ENCODE data around the gene C1QBP.
A peak's percentile ranks its signal among the peaks of the same experiment; 100 is the strongest.
"Not testable (repeated sequence)": the region's sequence is repeated elsewhere in the genome, so short reads cannot be mapped to it uniquely, and the experiment has no call there.

C1QBP gene

GRCh38 chr17:5467416-5467815 lies 28.5 kb upstream of the C1QBP start:
- Histone ChIP-seq H3K4me1 (ENCODE audit: control insufficient read depth, insufficient read depth, low read length) (peaks cover 14% of the 10 kb centered on the region), H3K36me3 (ENCODE audit: control insufficient read depth, insufficient read depth, low read length) (peaks cover 23% of the 10 kb centered on the region), H3K4me3 (ENCODE audit: low read depth, low read length) (peak overlapping the region; percentile 83), H3K9me3 (ENCODE audit: control insufficient read depth, insufficient read depth, low read depth, low read length) (no peaks in the 10 kb centered on the region), H3K27me3 (ENCODE audit: control insufficient read depth, insufficient read depth, low read length) (no peaks in the 10 kb centered on the region), H3K27ac (ENCODE audit: low read depth, low read length) (no peak overlapping the region), H3K9ac (ENCODE audit: low read length) (peak overlapping the region; percentile 91)

GRCh38 chr17:5466295-5466694 lies 27.3 kb upstream of the C1QBP start:
- H3K4me3 ChIP-seq (ENCODE audit: low read depth, low read length), result 0 out of 2 replicates have a peak overlapping the region, but pooled peaks have one; percentile 83
- H3K27me3 ChIP-seq (ENCODE audit: control insufficient read depth, insufficient read depth, low read length), result no peaks in the 10 kb centered on the region
- no peaks in the 10 kb centered on the region for H3K9me3 ChIP-seq (ENCODE audit: control insufficient read depth, insufficient read depth, low read depth, low read length)
- H3K4me1 ChIP-seq (ENCODE audit: control insufficient read depth, insufficient read depth, low read length), result peaks cover 14% of the 10 kb centered on the region
- H3K36me3 ChIP-seq (ENCODE audit: control insufficient read depth, insufficient read depth, low read length), result peaks cover 26% of the 10 kb centered on the region
- H3K9ac ChIP-seq (ENCODE audit: low read length), result no peak overlapping the region
- no peak overlapping the region for H3K27ac ChIP-seq (ENCODE audit: low read depth, low read length)

GRCh38 chr17:5464717-5465507 lies 26.0 kb upstream of the C1QBP start:
- peaks cover 39% of the 10 kb centered on the region for H3K36me3 ChIP-seq (ENCODE audit: control insufficient read depth, insufficient read depth, low read length)
- H3K27ac ChIP-seq (ENCODE audit: low read depth, low read length), result no peak overlapping the region
- no peak overlapping the region for H3K4me3 ChIP-seq (ENCODE audit: low read depth, low read length)
- no peak overlapping the region for H3K9ac ChIP-seq (ENCODE audit: low read length)
- peaks cover 14% of the 10 kb centered on the region for H3K4me1 ChIP-seq (ENCODE audit: control insufficient read depth, insufficient read depth, low read length)
- no peaks in the 10 kb centered on the region for H3K27me3 ChIP-seq (ENCODE audit: control insufficient read depth, insufficient read depth, low read length)
- no peaks in the 10 kb centered on the region for H3K9me3 ChIP-seq (ENCODE audit: control insufficient read depth, insufficient read depth, low read depth, low read length)

- Histone ChIP-seq H3K9me3 (ENCODE audit: control insufficient read depth, insufficient read depth, low read depth, low read length) (no peaks in the 10 kb centered on the region), H3K27me3 (ENCODE audit: control insufficient read depth, insufficient read depth, low read length) (no peaks in the 10 kb centered on the region), H3K9ac (ENCODE audit: low read length) (no peak overlapping the region), H3K27ac (ENCODE audit: low read depth, low read length) (no peak overlapping the region), H3K4me1 (ENCODE audit: control insufficient read depth, insufficient read depth, low read length) (no peaks in the 10 kb centered on the region), H3K4me3 (ENCODE audit: low read depth, low read length) (no peak overlapping the region), H3K36me3 (ENCODE audit: control insufficient read depth, insufficient read depth, low read length) (peaks cover 89% of the 10 kb centered on the region)
Observed at GRCh38 chr17:5446786-5447185, 7.8 kb upstream of the C1QBP start.

GRCh38 chr17:5444209-5444608 lies 5.3 kb upstream of the C1QBP start:
- Histone ChIP-seq H3K27me3 (ENCODE audit: control insufficient read depth, insufficient read depth, low read length) (no peaks in the 10 kb centered on the region), H3K4me3 (ENCODE audit: low read depth, low read length) (no peak overlapping the region), H3K4me1 (ENCODE audit: control insufficient read depth, insufficient read depth, low read length) (peaks cover 5% of the 10 kb centered on the region; the same call in 1 of the 2 replicates), H3K27ac (ENCODE audit: low read depth, low read length) (no peak overlapping the region), H3K9ac (ENCODE audit: low read length) (no peak overlapping the region), H3K36me3 (ENCODE audit: control insufficient read depth, insufficient read depth, low read length) (peaks cover 71% of the 10 kb centered on the region), H3K9me3 (ENCODE audit: control insufficient read depth, insufficient read depth, low read depth, low read length) (no peaks in the 10 kb centered on the region)

- H3K27me3 ChIP-seq (ENCODE audit: control insufficient read depth, insufficient read depth, low read length), result no peaks in the 10 kb centered on the region
- no peak overlapping the region for H3K27ac ChIP-seq (ENCODE audit: low read depth, low read length)
- H3K4me1 ChIP-seq (ENCODE audit: control insufficient read depth, insufficient read depth, low read length), result peaks cover 5% of the 10 kb centered on the region; the same call in 1 of the 2 replicates
- H3K4me3 ChIP-seq (ENCODE audit: low read depth, low read length), result no peak overlapping the region
- H3K9me3 ChIP-seq (ENCODE audit: control insufficient read depth, insufficient read depth, low read depth, low read length), result no peaks in the 10 kb centered on the region
- H3K9ac ChIP-seq (ENCODE audit: low read length), result no peak overlapping the region
- peaks cover 67% of the 10 kb centered on the region for H3K36me3 ChIP-seq (ENCODE audit: control insufficient read depth, insufficient read depth, low read length)
Observed at GRCh38 chr17:5443728-5444127, 4.8 kb upstream of the C1QBP start.

- Histone ChIP-seq H3K36me3 (ENCODE audit: control insufficient read depth, insufficient read depth, low read length) (peaks cover 60% of the 10 kb centered on the region), H3K9me3 (ENCODE audit: control insufficient read depth, insufficient read depth, low read depth, low read length) (no peaks in the 10 kb centered on the region), H3K9ac (ENCODE audit: low read length) (no peak overlapping the region), H3K4me1 (ENCODE audit: control insufficient read depth, insufficient read depth, low read length) (peaks cover 11% of the 10 kb centered on the region), H3K4me3 (ENCODE audit: low read depth, low read length) (peak overlapping the region; percentile 91), H3K27me3 (ENCODE audit: control insufficient read depth, insufficient read depth, low read length) (no peaks in the 10 kb centered on the region), H3K27ac (ENCODE audit: low read depth, low read length) (no peak overlapping the region)
Observed at GRCh38 chr17:5439446-5439764, 450 bp upstream of the C1QBP start.

GRCh38 chr17:5437721-5438317 lies 1.1 kb downstream of the C1QBP start:
- peak overlapping the region; percentile 91; the same call in 1 of the 2 replicates for H3K27ac ChIP-seq (ENCODE audit: low read depth, low read length)
- H3K36me3 ChIP-seq (ENCODE audit: control insufficient read depth, insufficient read depth, low read length), result peaks cover 61% of the 10 kb centered on the region
- H3K9me3 ChIP-seq (ENCODE audit: control insufficient read depth, insufficient read depth, low read depth, low read length), result no peaks in the 10 kb centered on the region
- H3K9ac ChIP-seq (ENCODE audit: low read length), result peak overlapping the region; percentile 92
- no peaks in the 10 kb centered on the region for H3K27me3 ChIP-seq (ENCODE audit: control insufficient read depth, insufficient read depth, low read length)
- H3K4me1 ChIP-seq (ENCODE audit: control insufficient read depth, insufficient read depth, low read length), result peaks cover 11% of the 10 kb centered on the region
- peak overlapping the region; percentile 91 for H3K4me3 ChIP-seq (ENCODE audit: low read depth, low read length)

- not testable (repeated sequence) for H3K9ac ChIP-seq (ENCODE audit: low read length); H3K4me3 ChIP-seq (ENCODE audit: low read depth, low read length)
- H3K36me3 ChIP-seq (ENCODE audit: control insufficient read depth, insufficient read depth, low read length), result peaks cover 67% of the 10 kb centered on the region
Observed at GRCh38 chr17:5435781-5436315, 3.1 kb downstream of the C1QBP start.

GRCh38 chr17:5434984-5435383 lies 4.0 kb downstream of the C1QBP start:
- Histone ChIP-seq H3K9me3 (ENCODE audit: control insufficient read depth, insufficient read depth, low read depth, low read length) (no peaks in the 10 kb centered on the region), H3K27ac (ENCODE audit: low read depth, low read length) (no peak overlapping the region), H3K36me3 (ENCODE audit: control insufficient read depth, insufficient read depth, low read length) (peaks cover 74% of the 10 kb centered on the region), H3K27me3 (ENCODE audit: control insufficient read depth, insufficient read depth, low read length) (no peaks in the 10 kb centered on the region), H3K9ac (ENCODE audit: low read length) (no peak overlapping the region), H3K4me1 (ENCODE audit: control insufficient read depth, insufficient read depth, low read length) (peaks cover 11% of the 10 kb centered on the region), H3K4me3 (ENCODE audit: low read depth, low read length) (no peak overlapping the region)

More at GRCh38 chr17:5435781-5436315, 3.1 kb downstream of the C1QBP start:
- H3K27ac ChIP-seq (ENCODE audit: low read depth, low read length); H3K9me3 ChIP-seq (ENCODE audit: control insufficient read depth, insufficient read depth, low read depth, low read length); H3K27me3 ChIP-seq (ENCODE audit: control insufficient read depth, insufficient read depth, low read length): not testable (repeated sequence)
- H3K4me1 ChIP-seq (ENCODE audit: control insufficient read depth, insufficient read depth, low read length), result peaks cover 11% of the 10 kb centered on the region

GRCh38 chr17:5431949-5432556 lies 6.9 kb downstream of the C1QBP start:
- H3K27ac ChIP-seq (ENCODE audit: low read depth, low read length), result no peak overlapping the region
- no peaks in the 10 kb centered on the region for H3K4me1 ChIP-seq (ENCODE audit: control insufficient read depth, insufficient read depth, low read length)
- no peaks in the 10 kb centered on the region for H3K9me3 ChIP-seq (ENCODE audit: control insufficient read depth, insufficient read depth, low read depth, low read length)
- H3K9ac ChIP-seq (ENCODE audit: low read length), result no peak overlapping the region
- peaks cover 92% of the 10 kb centered on the region for H3K36me3 ChIP-seq (ENCODE audit: control insufficient read depth, insufficient read depth, low read length)
- no peak overlapping the region for H3K4me3 ChIP-seq (ENCODE audit: low read depth, low read length)
- H3K27me3 ChIP-seq (ENCODE audit: control insufficient read depth, insufficient read depth, low read length), result no peaks in the 10 kb centered on the region
